K562 (cell line): ENCODE data around the gene NKIRAS1.

ENCODE experiments used
- HNRNPUL1 ChIP-seq: fragments of 200-400 bp; formaldehyde crosslinking; IDR thresholded peaks from 2 replicates; pipeline ENCODE4 v1.6.1; 2017; ENCODE audit warnings: low read length
- POLR2AphosphoS2 ChIP-seq: IDR thresholded peaks from 2 replicates; pipeline ENCODE4 v1.6.1; 2012; ENCODE audit warnings: low read length, improper control_type of control experiment
- USF1 ChIP-seq: sonication (generic); formaldehyde crosslinking; IDR thresholded peaks from 2 replicates; pipeline ENCODE4 v1.9.0; 2022; ENCODE audit warnings: mild to moderate bottlenecking, missing genetic modification reagents

- TF ChIP-seq USF1 (CRISPR knock-in tag) = peak; percentile 60; the same call in 1 of the 2 replicates
- TF ChIP-seq POLR2AphosphoS2 = no peak
- no peak for TF ChIP-seq HNRNPUL1
Measured at GRCh38 chr3:23938688-23939087, 21.9 kb upstream of the NKIRAS1 start.
